HEK293 (cell line): ENCODE results near the gene PRSS35.
A peak's percentile ranks its signal among the peaks of the same experiment; 100 is the strongest.

Source experiments
- CTCF ChIP-seq: fragments of 450-650 bp; formaldehyde crosslinking; IDR thresholded peaks from 2 replicates; pipeline ENCODE4 v1.5.1; 2016; ENCODE audit warnings: missing biosample characterization, missing genetic modification characterization
- PRDM4 ChIP-seq: fragments of 450-650 bp; formaldehyde crosslinking; IDR thresholded peaks from 2 replicates; pipeline ENCODE4 v1.5.1; 2017; ENCODE audit warnings: missing biosample characterization, missing genetic modification characterization
- ZBTB1 ChIP-seq: fragments of 450-650 bp; formaldehyde crosslinking; IDR thresholded peaks from 2 replicates; pipeline ENCODE4 v1.5.1; 2016; ENCODE audit warnings: missing biosample characterization, missing genetic modification characterization
- ZBTB20 ChIP-seq: fragments of 450-650 bp; formaldehyde crosslinking; IDR thresholded peaks from 2 replicates; pipeline ENCODE4 v1.5.1; 2016; ENCODE audit warnings: missing biosample characterization, missing genetic modification characterization
- ZEB2 ChIP-seq: fragments of 450-650 bp; formaldehyde crosslinking; IDR thresholded peaks from 2 replicates; pipeline ENCODE4 v1.5.1; 2016; ENCODE audit warnings: missing biosample characterization, missing genetic modification characterization
- ZNF114 ChIP-seq: fragments of 450-650 bp; formaldehyde crosslinking; IDR thresholded peaks from 2 replicates; pipeline ENCODE4 v1.5.0; 2017; ENCODE audit warnings: missing biosample characterization, missing genetic modification characterization
- ZNF140 ChIP-seq: fragments of 450-650 bp; formaldehyde crosslinking; IDR thresholded peaks from 2 replicates; pipeline ENCODE4 v1.5.1; 2016; ENCODE audit warnings: missing biosample characterization, missing genetic modification characterization
- ZNF175 ChIP-seq: fragments of 450-650 bp; formaldehyde crosslinking; IDR thresholded peaks from 2 replicates; pipeline ENCODE4 v1.5.1; 2016; ENCODE audit warnings: missing biosample characterization, missing genetic modification characterization
- ZNF202 ChIP-seq: fragments of 450-650 bp; formaldehyde crosslinking; IDR thresholded peaks from 2 replicates; pipeline ENCODE4 v1.5.1; 2016; ENCODE audit warnings: missing biosample characterization, missing genetic modification characterization, borderline replicate concordance
- ZNF341 ChIP-seq: fragments of 450-650 bp; formaldehyde crosslinking; IDR thresholded peaks from 2 replicates; pipeline ENCODE4; 2016; ENCODE audit warnings: low read depth, missing biosample characterization, missing genetic modification characterization
- ZNF391 ChIP-seq: fragments of 450-650 bp; formaldehyde crosslinking; IDR thresholded peaks from 2 replicates; pipeline ENCODE4 v1.5.1; 2016; ENCODE audit warnings: low read depth, missing biosample characterization, missing genetic modification characterization, borderline replicate concordance
- ZNF404 ChIP-seq: fragments of 450-650 bp; formaldehyde crosslinking; IDR thresholded peaks from 2 replicates; pipeline ENCODE4 v1.5.1; 2017; ENCODE audit warnings: missing biosample characterization, missing genetic modification characterization
- ZNF514 ChIP-seq: fragments of 450-650 bp; formaldehyde crosslinking; IDR thresholded peaks from 2 replicates; pipeline ENCODE4 v1.5.1; 2016; ENCODE audit warnings: missing biosample characterization, missing genetic modification characterization
- ZNF518A ChIP-seq: fragments of 450-650 bp; formaldehyde crosslinking; conservative IDR thresholded peaks from 2 replicates; pipeline ENCODE4 v1.5.1; 2016; ENCODE audit warnings: low read depth, missing biosample characterization, missing genetic modification characterization
- ZNF521 ChIP-seq: fragments of 450-650 bp; formaldehyde crosslinking; IDR thresholded peaks from 2 replicates; pipeline ENCODE4 v1.5.1; 2017; ENCODE audit warnings: missing biosample characterization, mild to moderate bottlenecking, missing genetic modification characterization
- ZNF555 ChIP-seq: fragments of 450-650 bp; formaldehyde crosslinking; conservative IDR thresholded peaks from 2 replicates; pipeline ENCODE4 v1.5.1; 2017; ENCODE audit warnings: missing biosample characterization, mild to moderate bottlenecking, missing genetic modification characterization, inconsistent platforms
- ZNF704 ChIP-seq: fragments of 450-650 bp; formaldehyde crosslinking; IDR thresholded peaks from 2 replicates; pipeline ENCODE4 v1.5.1; 2016; ENCODE audit warnings: missing biosample characterization, missing genetic modification characterization
- ZNF776 ChIP-seq: fragments of 450-650 bp; formaldehyde crosslinking; IDR thresholded peaks from 2 replicates; pipeline ENCODE4 v1.5.0; 2017; ENCODE audit warnings: missing biosample characterization, missing genetic modification characterization, borderline replicate concordance

PRSS35 gene

GRCh38 chr6:83514866-83515466 is 2.6 kb downstream of the PRSS35 start (continued):
- TF ChIP-seq ZNF404 (tag by site-specific recombination), result no peak
- no peak for TF ChIP-seq ZNF114 (tag by site-specific recombination)
- TF ChIP-seq ZNF514 (tag by site-specific recombination), result no peak
- no peak for TF ChIP-seq ZNF555
- no peak for TF ChIP-seq ZNF704 (tag by site-specific recombination)
- no peak for TF ChIP-seq ZBTB20 (tag by site-specific recombination)
- no peak for TF ChIP-seq ZNF175 (tag by site-specific recombination)
- TF ChIP-seq PRDM4 (tag by site-specific recombination), result no peak
- 0 out of 2 replicates have a peak, but pooled peaks have one; percentile 13 for TF ChIP-seq ZNF518A
- no peak for TF ChIP-seq ZBTB1 (tag by site-specific recombination)
- TF ChIP-seq ZNF140, result no peak
- TF ChIP-seq ZNF521 (tag by site-specific recombination), result no peak
- TF ChIP-seq ZNF776 (tag by site-specific recombination), result no peak
- peak; percentile 65 for TF ChIP-seq CTCF (tag by site-specific recombination)
- TF ChIP-seq ZNF391 (tag by site-specific recombination), result no peak
- 0 out of 2 replicates have a peak, but pooled peaks have one; percentile 19 for TF ChIP-seq ZEB2
- no peak for TF ChIP-seq ZNF202 (tag by site-specific recombination)
- no peak for TF ChIP-seq ZNF341
